ENCODE data around the gene ADGRV1.

Gene ADGRV1

DNA sequence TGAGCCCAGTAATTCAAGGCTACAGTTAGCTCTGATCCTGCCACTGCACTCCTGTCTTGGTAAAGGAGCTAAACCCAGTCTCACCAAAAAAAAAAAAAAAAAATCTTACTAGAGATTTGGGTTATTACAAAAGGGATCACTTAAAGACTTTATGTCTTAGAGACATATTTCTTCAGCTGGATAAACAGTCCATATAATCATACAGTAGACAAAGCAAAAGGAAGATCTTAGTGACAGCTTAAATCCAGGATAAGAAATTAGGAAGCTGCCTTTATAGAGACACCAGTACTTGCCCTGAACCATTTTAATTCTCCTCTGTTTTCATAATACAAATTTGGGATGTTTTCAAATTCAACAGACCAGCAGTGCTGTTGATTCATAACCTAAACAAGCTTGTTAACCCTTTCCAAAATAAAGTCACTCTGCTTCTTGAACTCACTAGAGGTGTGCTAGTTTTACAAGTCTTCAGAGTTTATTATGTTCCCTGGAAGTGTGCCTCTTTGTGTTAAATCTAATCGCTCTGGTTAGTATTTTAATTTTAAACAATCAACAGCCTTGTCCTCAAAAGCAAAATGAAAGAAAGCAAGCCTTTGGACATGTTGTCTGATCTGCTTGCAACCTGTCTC lies 569.0 kb downstream of the ADGRV1 start:
- no peak for DNase-seq (ENCODE audit: low read depth)
- TF ChIP-seq, protein P1, sequence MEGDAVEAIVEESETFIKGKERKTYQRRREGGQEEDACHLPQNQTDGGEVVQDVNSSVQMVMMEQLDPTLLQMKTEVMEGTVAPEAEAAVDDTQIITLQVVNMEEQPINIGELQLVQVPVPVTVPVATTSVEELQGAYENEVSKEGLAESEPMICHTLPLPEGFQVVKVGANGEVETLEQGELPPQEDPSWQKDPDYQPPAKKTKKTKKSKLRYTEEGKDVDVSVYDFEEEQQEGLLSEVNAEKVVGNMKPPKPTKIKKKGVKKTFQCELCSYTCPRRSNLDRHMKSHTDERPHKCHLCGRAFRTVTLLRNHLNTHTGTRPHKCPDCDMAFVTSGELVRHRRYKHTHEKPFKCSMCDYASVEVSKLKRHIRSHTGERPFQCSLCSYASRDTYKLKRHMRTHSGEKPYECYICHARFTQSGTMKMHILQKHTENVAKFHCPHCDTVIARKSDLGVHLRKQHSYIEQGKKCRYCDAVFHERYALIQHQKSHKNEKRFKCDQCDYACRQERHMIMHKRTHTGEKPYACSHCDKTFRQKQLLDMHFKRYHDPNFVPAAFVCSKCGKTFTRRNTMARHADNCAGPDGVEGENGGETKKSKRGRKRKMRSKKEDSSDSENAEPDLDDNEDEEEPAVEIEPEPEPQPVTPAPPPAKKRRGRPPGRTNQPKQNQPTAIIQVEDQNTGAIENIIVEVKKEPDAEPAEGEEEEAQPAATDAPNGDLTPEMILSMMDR (IDR thresholded peaks at IDR 0.05; ENCODE audit: low read depth, low read length): no peak
- TF ChIP-seq MYC (IDR thresholded peaks at IDR 0.05; ENCODE audit: low read depth, low read length) (no peak), POLR2A (IDR thresholded peaks at IDR 0.05; ENCODE audit: extremely low read depth, insufficient read length) (no peak), MAX (IDR thresholded peaks at IDR 0.05; ENCODE audit: low read depth, low read length) (no peak)
- no peak overlapping the region for H3K4me3 ChIP-seq (ENCODE audit: low read depth, low read length)

DNA sequence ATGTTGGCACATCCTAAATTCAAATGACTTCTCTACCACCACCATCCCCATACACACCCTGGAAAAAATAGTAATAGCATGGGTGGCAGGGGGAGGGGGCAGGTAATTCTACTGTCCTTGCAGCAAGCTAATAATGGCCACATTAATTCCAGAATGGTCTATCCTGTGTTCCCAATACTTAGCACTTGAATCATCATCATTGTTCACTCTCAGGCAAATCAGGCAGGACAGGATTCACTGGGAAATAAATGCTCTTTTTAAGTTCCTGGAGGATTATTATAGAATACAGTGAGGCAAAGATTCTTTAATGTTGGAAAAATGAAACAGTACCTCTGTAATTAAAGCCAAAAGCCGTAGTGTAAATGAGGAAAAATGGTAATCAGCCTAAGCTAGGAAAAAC lies 570.0 kb downstream of the ADGRV1 start:
- no peak for DNase-seq (ENCODE audit: low read depth)
- no peak for TF ChIP-seq POLR2A (IDR thresholded peaks at IDR 0.05; ENCODE audit: extremely low read depth, insufficient read length)
- no peak for TF ChIP-seq MAX (IDR thresholded peaks at IDR 0.05; ENCODE audit: low read depth, low read length)
- TF ChIP-seq MYC (IDR thresholded peaks at IDR 0.05; ENCODE audit: low read depth, low read length): no peak
- TF ChIP-seq, protein P1 (IDR thresholded peaks at IDR 0.05; ENCODE audit: low read depth, low read length): no peak
- H3K4me3 ChIP-seq (ENCODE audit: low read depth, low read length): no peak overlapping the region

GRCh38 chr5:91129748-91130147 lies 571.2 kb downstream of the ADGRV1 start:
- DNase-seq (ENCODE audit: low read depth): no peak
- no peak overlapping the region for H3K4me3 ChIP-seq (ENCODE audit: low read depth, low read length)
- TF ChIP-seq POLR2A (IDR thresholded peaks at IDR 0.05; ENCODE audit: extremely low read depth, insufficient read length) (no peak), MAX (IDR thresholded peaks at IDR 0.05; ENCODE audit: low read depth, low read length) (no peak), MYC (IDR thresholded peaks at IDR 0.05; ENCODE audit: low read depth, low read length) (no peak)
- TF ChIP-seq, protein P1 (IDR thresholded peaks at IDR 0.05; ENCODE audit: low read depth, low read length): no peak

GRCh38 chr5:91130759-91131158 lies 572.2 kb downstream of the ADGRV1 start:
- H3K4me3 ChIP-seq (ENCODE audit: low read depth, low read length): no peak overlapping the region
- TF ChIP-seq MYC (IDR thresholded peaks at IDR 0.05; ENCODE audit: low read depth, low read length): no peak
- TF ChIP-seq, protein P1 (IDR thresholded peaks at IDR 0.05; ENCODE audit: low read depth, low read length): no peak
- no peak for TF ChIP-seq MAX (IDR thresholded peaks at IDR 0.05; ENCODE audit: low read depth, low read length)
- TF ChIP-seq POLR2A (IDR thresholded peaks at IDR 0.05; ENCODE audit: extremely low read depth, insufficient read length): no peak
- no peak for DNase-seq (ENCODE audit: low read depth)

GRCh38 chr5:91132550-91132949 lies 574.0 kb downstream of the ADGRV1 start:
- DNase-seq (ENCODE audit: low read depth): no peak
- TF ChIP-seq, protein P1 (IDR thresholded peaks at IDR 0.05; ENCODE audit: low read depth, low read length): no peak
- no peak for TF ChIP-seq POLR2A (IDR thresholded peaks at IDR 0.05; ENCODE audit: extremely low read depth, insufficient read length)
- no peak for TF ChIP-seq MAX (IDR thresholded peaks at IDR 0.05; ENCODE audit: low read depth, low read length)
- no peak for TF ChIP-seq MYC (IDR thresholded peaks at IDR 0.05; ENCODE audit: low read depth, low read length)
- no peak overlapping the region for H3K4me3 ChIP-seq (ENCODE audit: low read depth, low read length)

All from NB4 (cell line).